Small intestine (tissue), 7 donors: ENCODE results near the gene FEM1B. TPM values are rescaled to one million over a fixed set of nuclear protein-coding genes. Genes with fewer than 3 reads are reported as not detected.

Experiments used
- DNase-seq, 2 donors: peaks; one replicate each; pipeline versions ENCODE4 v3.0.0 to v3.0.0-alpha.2; 2013
- FAIRE-seq: peaks from 2 replicates; lab custom pipeline; 2012; peaks lifted over from hg19 to GRCh38; lab: Jason Lieb, UNC
- H3K27ac ChIP-seq, 3 donors: one replicate each; pipeline ENCODE4 v1.5.1; 2013; ENCODE audit warnings: low read length in 2 of 3, mild to moderate bottlenecking in 2 of 3, control low read depth in 1 of 3, inconsistent platforms in 1 of 3, low read depth in 1 of 3, moderate library complexity in 1 of 3
- H3K27me3 ChIP-seq, 3 donors: one replicate each; pipeline ENCODE4 v1.6.1; 2013; ENCODE audit warnings: low read length in 3 of 3, inconsistent platforms in 1 of 3; ENCODE audit not compliant: control insufficient read depth in 3 of 3, insufficient read depth in 3 of 3
- H3K36me3 ChIP-seq, 3 donors: one replicate each; pipeline ENCODE4 v1.6.1; 2013; ENCODE audit warnings: low read length in 3 of 3, inconsistent platforms in 1 of 3, low read depth in 1 of 3, mild to moderate bottlenecking in 1 of 3, moderate library complexity in 1 of 3; ENCODE audit not compliant: control insufficient read depth in 3 of 3, insufficient read depth in 2 of 3
- H3K4me1 ChIP-seq, 3 donors: one replicate each; pipeline ENCODE4 v1.6.1; 2013; ENCODE audit warnings: low read length in 2 of 3, inconsistent platforms in 1 of 3, low read depth in 1 of 3, mild to moderate bottlenecking in 1 of 3, moderate library complexity in 1 of 3; ENCODE audit not compliant: control insufficient read depth in 3 of 3, insufficient read depth in 2 of 3
- H3K4me3 ChIP-seq, 3 donors: one replicate each; pipeline ENCODE4 v1.5.1; 2013; ENCODE audit warnings: low read length in 3 of 3, control low read depth in 1 of 3, inconsistent platforms in 1 of 3, low read depth in 1 of 3, mild to moderate bottlenecking in 1 of 3, moderate library complexity in 1 of 3
- H3K9me3 ChIP-seq, 2 donors: one replicate each; pipeline ENCODE4 v1.6.1; 2013; ENCODE audit warnings: low read depth in 1 of 2, low read length in 1 of 2; ENCODE audit not compliant: control insufficient read depth in 2 of 2, insufficient read depth in 1 of 2
- WGBS, 3 donors: extraction: QIAGEN DNeasy Blood & Tissue Kit; methylation state at CpG; one replicate each; pipeline ENCODE4 v1.1.7; 2013; 5-methylcytosine and 5-hydroxymethylcytosine counted together
- polyA plus RNA-seq, 4 donors: library from polyadenylated mRNA; stranded (reverse) in 3 of 4; unstranded in 1 of 4; fragments of 200-250 nt in 3 of 4; fragments of 120-200 nt in 1 of 4; gene quantifications; one replicate each; pipeline versions ENCODE4 v1.2.1 to v1.2.3, GENCODE V29; 2013
- donor health status: healthy with polysubstance abuse.
- donor health status: control.
- donor health status: control.
- donor health status: Bipolar disorder and iron deficiency.
- donor health status: healthy.

FEM1B gene
- polyA plus RNA-seq, 4 donors = 11.3 to 54.7 (median 13.6) TPM

DNA sequence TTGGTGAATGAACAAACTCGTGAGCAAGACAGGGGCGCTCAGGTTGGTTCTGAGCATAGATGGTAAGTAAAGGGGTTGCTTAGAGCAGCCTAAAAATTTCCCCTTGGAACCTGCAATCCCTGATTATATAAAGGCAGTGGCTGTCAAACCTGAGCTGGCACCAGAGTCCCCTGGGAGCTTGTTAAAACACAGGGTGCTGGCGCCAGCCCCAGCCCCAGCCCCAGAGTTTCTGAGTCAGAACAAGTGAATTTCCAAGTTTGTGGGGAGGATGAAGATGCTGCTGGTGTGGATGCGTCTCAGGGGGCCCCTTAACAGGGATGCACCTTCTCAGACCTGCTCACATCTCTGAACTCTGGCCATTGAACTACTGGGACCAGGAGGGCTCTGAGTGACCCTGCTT is 48.2 kb downstream of the FEM1B start:
- H3K27me3 ChIP-seq = peaks cover 0 to 8% (median 0%) of the 10 kb centered on the region in 3 donors
- no peak overlapping the region for H3K4me3 ChIP-seq
- no peaks in the 10 kb centered on the region for H3K4me1 ChIP-seq
- H3K27ac ChIP-seq = no peak overlapping the region
- no peaks in the 10 kb centered on the region for H3K9me3 ChIP-seq
- DNase-seq (no peak), FAIRE-seq (no peak)
- no peaks in the 10 kb centered on the region for H3K36me3 ChIP-seq
- WGBS, 3 donors = 67 to 83% (median 81%) methylated on average over 4 of the region's 4 CpGs

DNA sequence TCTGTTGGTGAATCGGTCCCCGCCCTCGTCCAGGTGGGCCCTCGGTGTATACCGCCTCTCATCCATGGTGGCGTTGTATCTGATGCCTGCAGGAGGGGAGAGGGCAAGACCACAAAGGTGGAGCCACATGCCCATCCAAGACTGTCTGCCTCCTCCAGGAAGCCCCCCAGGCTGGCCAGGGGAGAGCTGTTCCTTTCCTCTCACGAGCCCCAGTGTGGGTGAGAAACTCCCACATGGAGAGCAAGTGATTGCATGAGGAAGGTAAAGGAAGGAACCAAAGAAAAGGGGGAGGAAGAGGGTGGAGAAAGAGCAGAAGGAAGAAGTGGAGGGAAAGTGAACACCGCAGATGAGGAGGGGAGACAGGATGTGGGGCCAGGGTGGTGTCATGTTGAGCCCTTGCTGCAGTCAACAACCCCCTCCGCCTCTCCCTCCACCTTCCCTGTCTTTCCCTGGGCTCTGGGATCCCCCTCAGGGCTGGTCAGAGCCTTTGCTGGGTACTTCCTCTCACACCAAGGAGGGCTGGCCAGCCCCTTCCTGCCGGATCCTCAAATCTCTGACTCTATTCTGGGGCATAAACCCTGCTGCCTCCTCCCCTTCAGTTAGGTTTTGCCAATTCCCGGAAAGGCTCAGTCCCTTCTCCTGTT is 49.3 kb downstream of the FEM1B start:
- no peak for FAIRE-seq

DNA sequence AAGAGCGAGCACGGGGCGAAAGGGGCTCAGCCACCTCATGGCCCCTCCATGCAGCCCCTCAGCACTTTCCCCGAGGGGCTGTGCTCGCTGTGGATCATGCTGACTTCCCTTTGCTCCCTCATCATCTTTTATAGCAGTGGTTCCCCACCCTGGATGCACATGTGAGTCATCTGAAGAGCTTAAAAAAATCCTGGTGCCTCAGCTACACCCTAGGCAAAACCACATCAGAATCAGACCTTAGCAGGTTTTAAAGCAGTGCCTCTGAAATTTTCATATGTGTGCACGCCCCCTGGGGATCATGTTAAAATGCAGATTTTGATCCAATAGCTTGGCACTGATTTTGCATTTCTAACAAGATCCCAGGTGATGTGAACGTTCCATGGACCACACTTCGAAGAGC is 50.9 kb downstream of the FEM1B start:
- no peak overlapping the region for H3K4me3 ChIP-seq
- peaks cover 0 to 11% (median 0%) of the 10 kb centered on the region in 3 donors for H3K27me3 ChIP-seq
- no peaks in the 10 kb centered on the region for H3K36me3 ChIP-seq
- FAIRE-seq (no peak), DNase-seq (no peak)
- H3K27ac ChIP-seq = no peak overlapping the region
- 69 to 73% (median 70%) methylated on average over 8 of the region's 8 CpGs for WGBS, 3 donors
- H3K9me3 ChIP-seq = no peaks in the 10 kb centered on the region
- no peaks in the 10 kb centered on the region for H3K4me1 ChIP-seq

More for the DNA sequence above, 49.3 kb downstream of the FEM1B start:
- peaks cover 0 to 11% (median 0%) of the 10 kb centered on the region in 3 donors for H3K27me3 ChIP-seq
- no peak overlapping the region for H3K4me3 ChIP-seq
- DNase-seq = no peak
- no peak overlapping the region for H3K27ac ChIP-seq
- H3K9me3 ChIP-seq = no peaks in the 10 kb centered on the region
- H3K36me3 ChIP-seq = no peaks in the 10 kb centered on the region
- WGBS, 3 donors = 68 to 71% (median 69%) methylated on average over 10 to 11 of the region's 11 CpGs
- H3K4me1 ChIP-seq = no peaks in the 10 kb centered on the region

DNA sequence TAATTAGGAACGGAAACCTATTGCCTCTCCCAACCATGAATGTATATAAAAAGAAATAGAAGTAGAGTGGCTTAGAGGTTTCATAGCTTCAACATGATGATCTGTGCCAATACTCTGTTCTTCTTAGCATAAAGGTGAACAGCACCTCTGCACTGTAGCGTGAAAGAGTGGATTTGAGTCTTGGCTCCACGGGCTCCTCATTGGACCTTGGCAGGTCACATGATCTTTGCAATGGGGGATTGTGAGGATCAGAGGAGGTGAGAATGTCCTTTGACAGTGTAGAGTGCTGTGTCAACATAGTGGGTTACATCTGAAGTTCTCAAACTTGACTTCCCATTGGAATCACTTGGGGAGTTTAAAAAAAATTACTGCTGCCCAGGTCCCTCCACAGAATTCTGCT is 51.4 kb downstream of the FEM1B start:
- no peak for DNase-seq
- FAIRE-seq = no peak
- Histone ChIP-seq H3K36me3 (no peaks in the 10 kb centered on the region), H3K4me1 (no peaks in the 10 kb centered on the region), H3K9me3 (no peaks in the 10 kb centered on the region), H3K27me3 (peaks cover 0 to 10% (median 0%) of the 10 kb centered on the region in 3 donors), H3K4me3 (no peak overlapping the region), H3K27ac (no peak overlapping the region)
- 80 to 91% (median 86%) methylated on average over 3 of the region's 3 CpGs for WGBS, 3 donors

DNA sequence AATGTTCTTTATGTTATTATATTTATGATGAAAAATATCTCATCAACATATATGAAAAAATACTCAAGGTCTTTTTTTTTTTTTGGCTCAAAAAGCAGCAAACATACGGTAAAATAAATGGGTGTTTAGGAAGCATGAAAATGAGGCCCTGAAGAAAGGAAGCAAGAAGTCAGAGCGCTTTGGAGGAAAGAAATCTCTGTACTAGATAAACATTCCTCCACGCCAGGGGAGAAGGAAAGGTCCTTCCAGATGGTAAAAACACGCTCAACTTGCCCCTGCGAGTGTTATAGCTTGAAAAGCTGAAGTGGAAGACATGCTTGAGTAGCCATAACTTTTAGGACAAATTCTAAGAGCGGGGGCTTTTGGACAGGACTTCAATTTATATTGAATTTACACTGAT is 52.9 kb downstream of the FEM1B start:
- Histone ChIP-seq H3K36me3 (no peaks in the 10 kb centered on the region), H3K4me1 (no peaks in the 10 kb centered on the region), H3K4me3 (no peak overlapping the region), H3K27ac (no peak overlapping the region), H3K9me3 (no peaks in the 10 kb centered on the region), H3K27me3 (peaks cover 0 to 10% (median 0%) of the 10 kb centered on the region in 3 donors)
- DNase-seq (no peak), FAIRE-seq (no peak)
- WGBS, 3 donors = 46 to 57% (median 57%) methylated on average over 6 of the region's 6 CpGs

DNA sequence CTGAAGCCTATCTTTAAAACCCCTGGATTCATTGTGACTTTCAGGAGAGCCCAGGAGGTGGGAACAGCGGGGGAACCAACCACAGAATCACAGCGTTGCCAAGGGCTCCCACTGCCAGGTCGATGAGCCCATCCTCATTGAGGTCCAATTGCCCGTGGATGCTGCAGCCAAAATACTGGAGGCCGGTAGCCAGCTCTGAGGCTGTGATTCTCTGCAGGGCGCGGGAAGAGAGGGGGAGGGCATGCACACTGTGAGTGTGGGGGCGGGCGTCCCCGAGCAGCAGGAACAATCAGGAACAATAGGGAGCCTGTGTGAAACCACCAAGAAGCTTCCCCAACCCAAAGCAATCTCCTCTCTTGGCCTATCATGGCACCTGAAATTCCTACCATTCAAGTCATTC is 53.4 kb downstream of the FEM1B start:
- Histone ChIP-seq H3K36me3 (no peaks in the 10 kb centered on the region), H3K27me3 (peaks cover 0 to 10% (median 0%) of the 10 kb centered on the region in 3 donors), H3K9me3 (no peaks in the 10 kb centered on the region), H3K4me1 (no peaks in the 10 kb centered on the region), H3K4me3 (no peak overlapping the region), H3K27ac (no peak overlapping the region)
- DNase-seq = no peak
- no peak for FAIRE-seq
- WGBS, 3 donors = 50 to 61% (median 54%) methylated on average over 10 of the region's 10 CpGs

DNA sequence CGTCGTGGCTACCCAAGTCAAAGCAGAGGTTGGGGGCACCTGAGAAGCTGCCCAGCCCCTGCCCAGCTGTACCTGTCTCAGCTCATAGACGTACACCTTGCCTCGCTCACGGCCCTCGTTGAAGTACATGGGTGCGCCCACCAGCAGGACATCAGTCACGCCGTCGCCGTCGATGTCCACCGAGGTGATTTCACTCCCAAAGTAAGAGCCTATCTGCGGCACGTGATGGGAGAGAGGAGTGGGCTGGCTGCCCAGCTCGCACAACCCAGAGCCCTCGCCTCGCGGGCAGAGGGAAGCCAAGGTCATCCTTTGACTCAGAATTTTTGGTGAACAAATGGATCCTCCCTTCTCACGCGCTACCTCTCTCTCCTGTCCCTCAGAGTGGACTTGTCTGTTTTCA is 54.7 kb downstream of the FEM1B start:
- Histone ChIP-seq H3K4me1 (no peaks in the 10 kb centered on the region), H3K4me3 (no peak overlapping the region), H3K27ac (no peak overlapping the region), H3K36me3 (no peaks in the 10 kb centered on the region), H3K27me3 (peaks cover 0 to 6% (median 0%) of the 10 kb centered on the region in 3 donors), H3K9me3 (no peaks in the 10 kb centered on the region)
- FAIRE-seq = no peak
- DNase-seq = no peak
- WGBS, 3 donors = 89 to 94% (median 91%) methylated on average over 21 of the region's 21 CpGs

DNA sequence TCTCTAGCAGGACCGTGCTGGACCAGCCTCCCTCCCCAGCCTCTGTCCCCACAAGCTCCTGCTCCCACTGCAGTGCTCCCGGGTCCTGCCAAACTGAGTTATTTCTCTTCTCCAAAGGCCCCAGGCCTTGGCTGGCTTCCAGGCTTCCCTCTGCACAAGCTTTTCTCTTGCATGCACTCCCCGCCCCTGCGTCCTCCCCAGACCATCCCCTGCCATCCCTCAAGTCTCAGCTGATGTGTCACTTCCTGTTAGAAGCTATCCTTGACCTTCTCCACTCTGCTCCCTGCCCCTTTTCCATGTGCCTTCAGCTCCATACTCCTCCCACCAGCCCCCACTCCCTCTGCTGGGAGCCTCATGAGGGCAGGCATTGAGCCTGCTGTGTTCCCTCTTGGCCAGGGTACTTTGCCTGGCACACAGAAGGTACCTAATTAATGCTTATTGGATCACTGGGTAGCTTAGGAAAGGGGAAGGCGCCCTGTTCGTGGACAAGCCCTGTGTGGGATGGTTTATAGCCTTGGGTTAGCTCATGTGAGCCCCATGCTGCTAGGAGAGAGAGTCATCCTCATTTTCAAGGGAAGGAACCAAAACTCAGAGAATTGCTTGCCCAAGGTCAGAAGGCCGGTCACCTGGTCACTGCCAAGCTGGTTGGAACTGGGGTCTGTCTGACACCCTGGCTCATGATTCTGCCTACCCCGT is 56.4 kb downstream of the FEM1B start:
- FAIRE-seq = no peak
- peak overlapping the region in 1 of 3 donors; percentile 4 for H3K27ac ChIP-seq
- H3K27me3 ChIP-seq = peaks cover 0 to 6% (median 0%) of the 10 kb centered on the region in 3 donors
- 65 to 80% (median 72%) methylated on average over 8 of the region's 8 CpGs for WGBS, 3 donors
- H3K9me3 ChIP-seq = no peaks in the 10 kb centered on the region
- DNase-seq = no peak
- no peaks in the 10 kb centered on the region for H3K36me3 ChIP-seq
- no peak overlapping the region for H3K4me3 ChIP-seq
- no peaks in the 10 kb centered on the region for H3K4me1 ChIP-seq
